K562 (cell line): ENCODE results near the gene C2orf76.

ENCODE experiments used
- YY1 ChIP-seq, 3 experiments: IDR thresholded peaks; 2 replicates each; pipeline ENCODE4 v1.6.1; 2011; ENCODE audit warnings: low read length in 2 of 3, mild to moderate bottlenecking in 2 of 3, moderate library complexity in 2 of 3, borderline replicate concordance in 1 of 3, control low read depth in 1 of 3, low read depth in 1 of 3; ENCODE audit not compliant: insufficient read depth in 3 of 3, insufficient replicate concordance in 2 of 3, control insufficient read depth in 1 of 3, insufficient read length in 1 of 3; ENCODE audit errors: extremely low read depth in 1 of 3
- ZKSCAN3 ChIP-seq: fragments of 250-450 bp; sonication (Bioruptor Pico); IDR thresholded peaks from 2 replicates; pipeline ENCODE4 v1.4.0; 2020
- TF ChIP-seq, protein P1 (sequence below): fragments of 250-450 bp; sonication (Bioruptor Pico); IDR thresholded peaks from 2 replicates; pipeline ENCODE4 v1.8.0; 2022; ENCODE audit warnings: moderate library complexity, mild to moderate bottlenecking, inconsistent platforms
- TF ChIP-seq, protein P2 (sequence below), 3 experiments: IDR thresholded peaks in 2 of 3; conservative IDR thresholded peaks in 1 of 3; 2 replicates each; pipeline ENCODE4 v1.5.1; 2011 to 2012; ENCODE audit warnings: low read length in 3 of 3, mild to moderate bottlenecking in 3 of 3, control low read depth in 2 of 3, improper control_type of control experiment in 1 of 3, inconsistent platforms in 1 of 3, low read depth in 1 of 3, mixed read lengths in 1 of 3, moderate library complexity in 1 of 3; ENCODE audit not compliant: insufficient read depth in 2 of 3
- TF ChIP-seq, protein P3 (sequence below): fragments of 450-650 bp; IDR thresholded peaks from 2 replicates; pipeline ENCODE4 v1.6.1; 2017; ENCODE audit warnings: mild to moderate bottlenecking, moderate library complexity
- TF ChIP-seq, protein P4 (sequence below): fragments of 450-650 bp; formaldehyde crosslinking; IDR thresholded peaks from 2 replicates; pipeline ENCODE4 v1.4.0; 2022; ENCODE audit warnings: missing genetic modification characterization

DNA sequence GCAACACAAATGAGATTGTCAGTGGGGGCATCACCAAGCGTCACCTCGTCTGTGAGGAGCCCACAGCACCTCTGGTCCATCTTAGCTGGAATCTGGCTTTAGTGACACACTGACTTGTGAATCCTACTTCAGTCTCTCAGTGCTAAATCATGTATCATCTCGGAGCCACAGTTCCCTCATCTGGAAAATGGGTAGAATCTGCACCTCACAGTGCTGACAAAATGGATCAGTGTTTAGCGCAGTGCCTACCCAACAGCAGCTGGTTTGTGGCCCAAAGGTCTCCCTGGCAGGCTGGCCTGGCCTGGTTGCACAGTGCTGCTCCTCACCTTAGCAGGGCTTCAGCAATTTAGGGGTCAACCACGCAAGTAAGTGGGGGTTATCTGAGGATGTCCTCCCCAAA, 10.2 kb upstream of the C2orf76 start:
- TF ChIP-seq, protein P1, sequence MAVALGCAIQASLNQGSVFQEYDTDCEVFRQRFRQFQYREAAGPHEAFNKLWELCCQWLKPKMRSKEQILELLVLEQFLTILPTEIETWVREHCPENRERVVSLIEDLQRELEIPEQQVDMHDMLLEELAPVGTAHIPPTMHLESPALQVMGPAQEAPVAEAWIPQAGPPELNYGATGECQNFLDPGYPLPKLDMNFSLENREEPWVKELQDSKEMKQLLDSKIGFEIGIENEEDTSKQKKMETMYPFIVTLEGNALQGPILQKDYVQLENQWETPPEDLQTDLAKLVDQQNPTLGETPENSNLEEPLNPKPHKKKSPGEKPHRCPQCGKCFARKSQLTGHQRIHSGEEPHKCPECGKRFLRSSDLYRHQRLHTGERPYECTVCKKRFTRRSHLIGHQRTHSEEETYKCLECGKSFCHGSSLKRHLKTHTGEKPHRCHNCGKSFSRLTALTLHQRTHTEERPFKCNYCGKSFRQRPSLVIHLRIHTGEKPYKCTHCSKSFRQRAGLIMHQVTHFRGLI (CRISPR knock-in tag): no peak
- TF ChIP-seq, protein P2, sequence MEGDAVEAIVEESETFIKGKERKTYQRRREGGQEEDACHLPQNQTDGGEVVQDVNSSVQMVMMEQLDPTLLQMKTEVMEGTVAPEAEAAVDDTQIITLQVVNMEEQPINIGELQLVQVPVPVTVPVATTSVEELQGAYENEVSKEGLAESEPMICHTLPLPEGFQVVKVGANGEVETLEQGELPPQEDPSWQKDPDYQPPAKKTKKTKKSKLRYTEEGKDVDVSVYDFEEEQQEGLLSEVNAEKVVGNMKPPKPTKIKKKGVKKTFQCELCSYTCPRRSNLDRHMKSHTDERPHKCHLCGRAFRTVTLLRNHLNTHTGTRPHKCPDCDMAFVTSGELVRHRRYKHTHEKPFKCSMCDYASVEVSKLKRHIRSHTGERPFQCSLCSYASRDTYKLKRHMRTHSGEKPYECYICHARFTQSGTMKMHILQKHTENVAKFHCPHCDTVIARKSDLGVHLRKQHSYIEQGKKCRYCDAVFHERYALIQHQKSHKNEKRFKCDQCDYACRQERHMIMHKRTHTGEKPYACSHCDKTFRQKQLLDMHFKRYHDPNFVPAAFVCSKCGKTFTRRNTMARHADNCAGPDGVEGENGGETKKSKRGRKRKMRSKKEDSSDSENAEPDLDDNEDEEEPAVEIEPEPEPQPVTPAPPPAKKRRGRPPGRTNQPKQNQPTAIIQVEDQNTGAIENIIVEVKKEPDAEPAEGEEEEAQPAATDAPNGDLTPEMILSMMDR (IDR thresholded peaks at IDR 0.05 in 2 of 3, conservative IDR thresholded peaks at IDR 0.05 in 1 of 3; ENCODE audit: insufficient read depth in 2 of 3, low read depth in 1 of 3, low read length in 3 of 3): no peak
- TF ChIP-seq ZKSCAN3 (CRISPR knock-in tag): no peak
- TF ChIP-seq, protein P3, sequence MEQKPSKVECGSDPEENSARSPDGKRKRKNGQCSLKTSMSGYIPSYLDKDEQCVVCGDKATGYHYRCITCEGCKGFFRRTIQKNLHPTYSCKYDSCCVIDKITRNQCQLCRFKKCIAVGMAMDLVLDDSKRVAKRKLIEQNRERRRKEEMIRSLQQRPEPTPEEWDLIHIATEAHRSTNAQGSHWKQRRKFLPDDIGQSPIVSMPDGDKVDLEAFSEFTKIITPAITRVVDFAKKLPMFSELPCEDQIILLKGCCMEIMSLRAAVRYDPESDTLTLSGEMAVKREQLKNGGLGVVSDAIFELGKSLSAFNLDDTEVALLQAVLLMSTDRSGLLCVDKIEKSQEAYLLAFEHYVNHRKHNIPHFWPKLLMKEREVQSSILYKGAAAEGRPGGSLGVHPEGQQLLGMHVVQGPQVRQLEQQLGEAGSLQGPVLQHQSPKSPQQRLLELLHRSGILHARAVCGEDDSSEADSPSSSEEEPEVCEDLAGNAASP: no peak
- no peak for TF ChIP-seq YY1 (IDR thresholded peaks at IDR 0.05; ENCODE audit: borderline replicate concordance in 1 of 3, control insufficient read depth in 1 of 3, extremely low read depth in 1 of 3, insufficient read depth in 3 of 3, insufficient read length in 1 of 3, insufficient replicate concordance in 2 of 3, low read depth in 1 of 3, low read length in 2 of 3)
- TF ChIP-seq, protein P4, sequence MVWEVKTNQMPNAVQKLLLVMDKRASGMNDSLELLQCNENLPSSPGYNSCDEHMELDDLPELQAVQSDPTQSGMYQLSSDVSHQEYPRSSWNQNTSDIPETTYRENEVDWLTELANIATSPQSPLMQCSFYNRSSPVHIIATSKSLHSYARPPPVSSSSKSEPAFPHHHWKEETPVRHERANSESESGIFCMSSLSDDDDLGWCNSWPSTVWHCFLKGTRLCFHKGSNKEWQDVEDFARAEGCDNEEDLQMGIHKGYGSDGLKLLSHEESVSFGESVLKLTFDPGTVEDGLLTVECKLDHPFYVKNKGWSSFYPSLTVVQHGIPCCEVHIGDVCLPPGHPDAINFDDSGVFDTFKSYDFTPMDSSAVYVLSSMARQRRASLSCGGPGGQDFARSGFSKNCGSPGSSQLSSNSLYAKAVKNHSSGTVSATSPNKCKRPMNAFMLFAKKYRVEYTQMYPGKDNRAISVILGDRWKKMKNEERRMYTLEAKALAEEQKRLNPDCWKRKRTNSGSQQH (CRISPR knock-in tag): no peak
